Neuronal stem cell (in vitro differentiated cells): ENCODE results near the gene C7.

Experiments
- DNase-seq: peaks from one replicate; pipeline ENCODE4 v3.0.0-alpha.2; 2013; ENCODE audit warnings: low spot score
- H2AFZ ChIP-seq: one replicate; pipeline ENCODE4 v1.6.1; 2013; ENCODE audit warnings: mild to moderate bottlenecking, low read length, inconsistent platforms
- H2AK5ac ChIP-seq: 2 replicates; pipeline ENCODE4 v1.6.1; 2013; ENCODE audit warnings: low read depth, mild to moderate bottlenecking, inconsistent platforms, low read length, moderate library complexity, mixed read lengths
- H2BK120ac ChIP-seq: 2 replicates; pipeline ENCODE4 v1.6.1; 2013; ENCODE audit warnings: low read depth, mild to moderate bottlenecking, inconsistent platforms, low read length, moderate library complexity, mixed read lengths
- H2BK12ac ChIP-seq: one replicate; pipeline ENCODE4 v1.6.1; 2013; ENCODE audit warnings: low read length, inconsistent platforms
- H2BK15ac ChIP-seq: 2 replicates; pipeline ENCODE4 v1.6.1; 2013; ENCODE audit warnings: mild to moderate bottlenecking, low read length, inconsistent platforms, mixed read lengths
- H2BK5ac ChIP-seq: one replicate; pipeline ENCODE4 v1.6.1; 2013; ENCODE audit warnings: inconsistent platforms, mild to moderate bottlenecking, low read length, moderate library complexity
- H3K14ac ChIP-seq: one replicate; pipeline ENCODE4 v1.6.1; 2013; ENCODE audit warnings: low read length, inconsistent platforms
- H3K18ac ChIP-seq: 2 replicates; pipeline ENCODE4 v1.6.1; 2013; ENCODE audit warnings: low read length, inconsistent platforms
- H3K23ac ChIP-seq: 2 replicates; pipeline ENCODE4 v1.6.1; 2013; ENCODE audit warnings: low read depth, mild to moderate bottlenecking, mixed read lengths, low read length, inconsistent platforms; ENCODE audit not compliant: poor library complexity
- H3K27ac ChIP-seq: replicated peaks from 3 replicates; pipeline ENCODE4 v1.5.1; 2013; ENCODE audit warnings: low read length, inconsistent platforms
- H3K27me3 ChIP-seq, 3 experiments: 2 replicates each; pipeline ENCODE4 v1.6.1; 2013; ENCODE audit warnings: low read length in 3 of 3, mild to moderate bottlenecking in 2 of 3, inconsistent platforms in 1 of 3, low read depth in 1 of 3, mixed read lengths in 1 of 3, moderate library complexity in 1 of 3; ENCODE audit not compliant: control insufficient read depth in 3 of 3, insufficient read depth in 3 of 3
- H3K36me3 ChIP-seq, 2 donors: replicated peaks in 1 of 2; 2 replicates each; pipeline ENCODE4 v1.6.1; 2013; ENCODE audit warnings: low read length in 2 of 2; ENCODE audit not compliant: control insufficient read depth in 2 of 2, insufficient read depth in 2 of 2
- H3K4ac ChIP-seq: 2 replicates; pipeline ENCODE4 v1.6.1; 2013; ENCODE audit warnings: inconsistent platforms, mild to moderate bottlenecking, low read length, moderate library complexity
- H3K4me1 ChIP-seq, 2 donors: 1 replicate in 1 of 2; 2 replicates in 1 of 2; pipeline ENCODE4 v1.6.1; 2013; ENCODE audit warnings: low read length in 2 of 2, low read depth in 1 of 2; ENCODE audit not compliant: control insufficient read depth in 2 of 2, insufficient read depth in 1 of 2
- H3K4me2 ChIP-seq: one replicate; pipeline ENCODE4 v1.6.1; 2013; ENCODE audit warnings: mild to moderate bottlenecking, low read length, inconsistent platforms; ENCODE audit not compliant: insufficient read depth, poor library complexity, severe bottlenecking
- H3K4me3 ChIP-seq, 2 donors: 2 replicates each; pipeline ENCODE4 v1.5.1; 2013; ENCODE audit warnings: low read length in 2 of 2, mild to moderate bottlenecking in 2 of 2, inconsistent platforms in 1 of 2, moderate library complexity in 1 of 2
- H3K79me1 ChIP-seq: one replicate; pipeline ENCODE4 v1.6.1; 2013; ENCODE audit warnings: low read depth, mild to moderate bottlenecking, inconsistent platforms, low read length, moderate library complexity
- H3K9ac ChIP-seq: one replicate; pipeline ENCODE4 v1.6.1; 2013; ENCODE audit warnings: mild to moderate bottlenecking, low read depth, low read length, inconsistent platforms; ENCODE audit not compliant: poor library complexity
- H3K9me3 ChIP-seq, 2 donors: replicated peaks in 1 of 2; 2 replicates each; pipeline versions ENCODE3 to v1.6.1; 2013; ENCODE audit warnings: low read length in 2 of 2, mild to moderate bottlenecking in 2 of 2, inconsistent platforms in 1 of 2, low read depth in 1 of 2, mixed read lengths in 1 of 2, moderate library complexity in 1 of 2; ENCODE audit not compliant: control insufficient read depth in 2 of 2, insufficient read depth in 1 of 2
- H4K8ac ChIP-seq: one replicate; pipeline ENCODE4 v1.6.1; 2013; ENCODE audit warnings: low read depth, mild to moderate bottlenecking, inconsistent platforms, low read length, moderate library complexity
- H4K91ac ChIP-seq: one replicate; pipeline ENCODE4 v1.6.1; 2013; ENCODE audit warnings: low read length, low read depth, mild to moderate bottlenecking, inconsistent platforms; ENCODE audit not compliant: poor library complexity
- WGBS, 2 donors: extraction: QIAGEN DNeasy Blood & Tissue Kit; methylation state at CpG; one replicate each; pipeline ENCODE4 v1.1.7; 2013; ENCODE audit warnings: missing lambda C conversion rate in 2 of 2, mixed read lengths in 1 of 2; ENCODE audit not compliant: insufficient read length in 2 of 2, insufficient replicate concordance in 1 of 2; ENCODE audit errors: extremely low coverage in 2 of 2; 5-methylcytosine and 5-hydroxymethylcytosine counted together

The C7 gene

GRCh38 chr5:40972434-40972833 is 63.1 kb downstream of the C7 start:
- Histone ChIP-seq H3K4me2 (no peak overlapping the region), H2BK5ac (no peak overlapping the region), H3K14ac (no peak overlapping the region), H4K91ac (no peak overlapping the region), H3K79me1 (no peaks in the 10 kb centered on the region), H2BK15ac (no peak overlapping the region), H3K27ac (no peak overlapping the region), H4K8ac (no peak overlapping the region), H3K4ac (no peak overlapping the region), H3K27me3 (no peaks in the 10 kb centered on the region), H2BK120ac (no peak overlapping the region), H3K23ac (no peak overlapping the region), H3K9me3 (no peaks in the 10 kb centered on the region), H3K4me1 (no peaks in the 10 kb centered on the region), H3K9ac (no peak overlapping the region), H2AFZ (no peak overlapping the region), H3K4me3 (no peak overlapping the region), H2BK12ac (no peak overlapping the region), H3K18ac (no peak overlapping the region), H2AK5ac (no peak overlapping the region), H3K36me3 (no peaks in the 10 kb centered on the region)
- DNase-seq: no peak
- no CpG with 5 or more reads among the region's 2 CpGs for WGBS, 2 donors

DNA sequence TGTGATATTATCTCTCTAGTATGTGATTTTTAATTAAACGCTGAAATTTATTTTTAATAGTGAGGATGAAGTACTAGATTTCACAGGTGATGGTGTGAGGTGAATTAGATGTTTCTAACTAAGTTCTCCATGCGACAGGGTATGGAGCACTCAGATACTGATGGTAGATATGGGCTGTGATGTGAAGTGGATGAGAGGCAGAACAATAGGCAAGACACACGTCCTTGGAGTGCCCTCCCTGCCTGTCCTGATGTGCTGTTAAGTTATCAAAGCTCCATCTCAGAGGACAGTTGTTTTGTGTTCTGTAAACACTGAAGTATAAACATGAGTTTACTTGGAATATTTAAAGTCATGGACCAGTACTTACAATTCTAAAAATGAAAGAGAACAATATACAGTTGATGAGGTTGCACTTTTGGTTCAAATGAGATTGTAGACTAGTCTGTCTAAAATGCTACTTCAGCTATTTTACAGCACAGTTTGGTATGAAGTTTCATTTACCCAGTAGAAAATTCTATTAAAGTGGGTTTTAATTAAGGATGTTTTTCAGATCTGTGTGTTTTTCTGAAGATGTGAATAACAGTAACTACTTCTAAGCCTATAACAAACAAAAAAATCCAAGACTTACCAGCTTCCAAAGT is 64.2 kb downstream of the C7 start:
- Histone ChIP-seq H3K14ac (no peak overlapping the region), H2AFZ (no peak overlapping the region), H3K4me2 (no peak overlapping the region), H3K18ac (no peak overlapping the region), H3K9me3 (no peaks in the 10 kb centered on the region), H4K8ac (no peak overlapping the region), H3K27me3 (no peaks in the 10 kb centered on the region), H3K4me1 (no peaks in the 10 kb centered on the region), H3K36me3 (no peaks in the 10 kb centered on the region), H2BK120ac (no peak overlapping the region), H3K4me3 (no peak overlapping the region), H3K27ac (no peak overlapping the region), H2AK5ac (no peak overlapping the region), H4K91ac (no peak overlapping the region), H2BK15ac (no peak overlapping the region), H3K9ac (no peak overlapping the region), H2BK5ac (no peak overlapping the region), H3K79me1 (no peaks in the 10 kb centered on the region), H2BK12ac (no peak overlapping the region), H3K4ac (no peak overlapping the region), H3K23ac (no peak overlapping the region)
- WGBS, 2 donors: no CpG with 5 or more reads among the region's 3 CpGs
- DNase-seq: no peak

DNA sequence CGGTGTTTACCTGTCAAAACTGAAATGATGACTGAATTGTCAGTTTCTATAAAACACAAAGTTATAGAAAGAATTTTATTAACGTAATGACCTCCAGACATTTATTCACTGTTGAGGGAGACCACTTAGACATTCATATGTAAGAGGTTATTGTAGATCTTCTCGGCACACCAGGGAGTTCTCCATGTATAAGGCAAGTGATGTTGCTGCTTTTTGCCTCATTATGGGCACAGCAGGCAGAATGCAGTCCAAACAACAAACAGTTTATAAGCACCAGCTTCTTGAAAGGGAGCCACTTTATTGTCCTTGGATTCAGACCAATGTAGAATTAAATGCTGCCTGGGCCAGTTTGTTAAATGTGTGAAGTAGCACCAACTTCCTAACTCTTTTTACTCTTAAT is 66.7 kb downstream of the C7 start:
- no peak overlapping the region for H2BK5ac ChIP-seq
- no peaks in the 10 kb centered on the region for H3K79me1 ChIP-seq
- H3K4ac ChIP-seq: no peak overlapping the region
- H2AK5ac ChIP-seq: no peak overlapping the region
- no peak overlapping the region for H4K8ac ChIP-seq
- H2BK12ac ChIP-seq: no peak overlapping the region
- H2BK15ac ChIP-seq: no peak overlapping the region
- no peaks in the 10 kb centered on the region for H3K9me3 ChIP-seq
- no peaks in the 10 kb centered on the region for H3K27me3 ChIP-seq
- no peak overlapping the region for H3K18ac ChIP-seq
- H3K4me1 ChIP-seq: no peaks in the 10 kb centered on the region
- H2AFZ ChIP-seq: no peak overlapping the region
- DNase-seq: no peak
- H3K27ac ChIP-seq: no peak overlapping the region
- H4K91ac ChIP-seq: no peak overlapping the region
- no CpG with 5 or more reads among the region's 3 CpGs for WGBS, 2 donors
- no peak overlapping the region for H3K9ac ChIP-seq
- H3K36me3 ChIP-seq: no peaks in the 10 kb centered on the region
- no peak overlapping the region for H2BK120ac ChIP-seq
- H3K4me2 ChIP-seq: no peak overlapping the region
- H3K23ac ChIP-seq: no peak overlapping the region
- H3K14ac ChIP-seq: no peak overlapping the region
- H3K4me3 ChIP-seq: no peak overlapping the region

GRCh38 chr5:40976836-40977235 is 67.5 kb downstream of the C7 start:
- Histone ChIP-seq H3K14ac (no peak overlapping the region), H3K36me3 (no peaks in the 10 kb centered on the region), H3K4me3 (no peak overlapping the region), H3K27me3 (no peaks in the 10 kb centered on the region), H3K9me3 (no peaks in the 10 kb centered on the region), H3K18ac (no peak overlapping the region), H4K8ac (no peak overlapping the region), H3K4me2 (no peak overlapping the region), H3K4ac (no peak overlapping the region), H2BK5ac (no peak overlapping the region), H3K4me1 (no peaks in the 10 kb centered on the region), H2AK5ac (no peak overlapping the region), H3K9ac (no peak overlapping the region), H2BK15ac (no peak overlapping the region), H4K91ac (no peak overlapping the region), H2AFZ (no peak overlapping the region), H2BK120ac (no peak overlapping the region), H3K79me1 (no peaks in the 10 kb centered on the region), H3K27ac (no peak overlapping the region), H2BK12ac (no peak overlapping the region), H3K23ac (no peak overlapping the region)
- DNase-seq: no peak
- WGBS, 2 donors: no CpG with 5 or more reads among the region's 3 CpGs
